K562 (cell line): ENCODE measurements around the gene GART. TPM values are rescaled to one million over a fixed set of nuclear protein-coding genes. Genes with fewer than 3 reads are reported as not detected.

Source experiments
- AFF1 ChIP-seq, 2 experiments: fragments of 450-650 bp; IDR thresholded peaks; 2 replicates each; pipeline ENCODE4 v1.6.1; 2018; ENCODE audit warnings: mild to moderate bottlenecking in 2 of 2, low read depth in 1 of 2; ENCODE audit not compliant: partially characterized antibody in 2 of 2
- CAMTA2 ChIP-seq: fragments of 250-450 bp; sonication (Bioruptor Pico); conservative IDR thresholded peaks from 2 replicates; pipeline ENCODE4 v1.5.1; 2022
- CBX2 ChIP-seq: fragments of 200-600 bp; sonication (generic); IDR thresholded peaks from one replicate; pipeline ENCODE4 v1.6.1; 2012; ENCODE audit warnings: mild to moderate bottlenecking, low read length, inconsistent platforms; ENCODE audit not compliant: insufficient read depth, poor library complexity, severe bottlenecking
- HNRNPH1 ChIP-seq: fragments of 200-400 bp; formaldehyde crosslinking; optimal IDR thresholded peaks from 2 replicates; pipeline ENCODE3; 2017; ENCODE audit warnings: low read depth, mild to moderate bottlenecking, low read length, moderate library complexity
- PHTF2 ChIP-seq: fragments of 250-450 bp; sonication (Bioruptor Pico); IDR thresholded peaks from 2 replicates; pipeline ENCODE4 v1.5.0; 2021; ENCODE audit warnings: mild to moderate bottlenecking
- PTTG1 ChIP-seq: fragments of 450-650 bp; IDR thresholded peaks from 2 replicates; pipeline ENCODE4 v1.6.1; 2016; ENCODE audit warnings: low read depth, mild to moderate bottlenecking, missing genetic modification characterization, missing compliant biosample characterization
- RBM39 ChIP-seq: fragments of 200-400 bp; formaldehyde crosslinking; optimal IDR thresholded peaks from 2 replicates; pipeline ENCODE3; 2018; ENCODE audit warnings: low read depth, low read length
- REST ChIP-seq, 2 experiments: fragments of 450-650 bp; formaldehyde crosslinking in 1 of 2; IDR thresholded peaks; 2 replicates each; pipeline versions ENCODE4 v1.4.0 to v1.6.1; 2014 to 2020; ENCODE audit warnings: mild to moderate bottlenecking in 2 of 2, borderline replicate concordance in 1 of 2, low read depth in 1 of 2
- TAL1 ChIP-seq: fragments of 450-650 bp; IDR thresholded peaks from 2 replicates; pipeline ENCODE4 v1.6.1; 2016; ENCODE audit warnings: mild to moderate bottlenecking
- TEAD2 ChIP-seq: fragments of 450-650 bp; IDR thresholded peaks from 2 replicates; pipeline ENCODE4 v1.6.1; 2016; ENCODE audit warnings: missing genetic modification characterization, control low read depth, missing compliant biosample characterization
- ZNF184 ChIP-seq: sonication (generic); formaldehyde crosslinking; IDR thresholded peaks from 2 replicates; pipeline ENCODE4 v1.5.0; 2020; ENCODE audit warnings: missing genetic modification reagents
- ZNF408 ChIP-seq: fragments of 250-450 bp; sonication (Bioruptor Pico); IDR thresholded peaks from 2 replicates; pipeline ENCODE4 v1.4.0; 2020; ENCODE audit warnings: low read depth, mild to moderate bottlenecking, moderate library complexity
- polyA plus RNA-seq, 8 experiments: library from polyadenylated mRNA; depleted of rRNA in 4 of 8; stranded (reverse) in 5 of 8; unstranded in 3 of 8; fragments of >200 nt; fragmentation: Nextera tagmentation in 2 of 8; fragmentation: Illumina TruSeq in 1 of 8; extraction: Ambion mirVana in 2 of 8; extraction: Trizol in 1 of 8; gene quantifications; 2 replicates each; pipeline versions ENCODE4 v1.2.1 to v1.2.3, GENCODE V29; 2011 to 2014; ENCODE audit warnings: inconsistent platforms in 1 of 8, missing spikeins in 1 of 8
- total RNA-seq, 7 experiments: library from RNA; depleted of rRNA in 6 of 7; stranded (reverse); fragments of >200 nt in 6 of 7; fragmentation: Illumina TruSeq in 2 of 7; extraction: Trizol in 2 of 7; gene quantifications; 2 replicates each; pipeline versions ENCODE4 v1.2.1 to v1.2.3, GENCODE V29; 2011 to 2021; ENCODE audit warnings: low replicate concordance in 1 of 7

The GART gene
- total and polyA plus RNA-seq, 9 of the 15 experiments (the other 6 are each of a cell fraction or from before 2014, with no cell fraction given) = 141 to 429 (median 349) TPM

- TF ChIP-seq AFF1 (IDR thresholded peaks at IDR 0.05; ENCODE audit: low read depth in 1 of 2, partially characterized antibody in 2 of 2) = no peak
- TF ChIP-seq TAL1 = no peak
- TF ChIP-seq TEAD2 (tag) = no peak
- TF ChIP-seq CAMTA2 (CRISPR knock-in tag) = no peak
- TF ChIP-seq PHTF2 (CRISPR knock-in tag) = no peak
- TF ChIP-seq HNRNPH1 = no peak
- TF ChIP-seq ZNF408 (CRISPR knock-in tag) = no peak
- TF ChIP-seq ZNF184 (CRISPR knock-in tag) = no peak
- TF ChIP-seq CBX2 = no peak
- no peak for TF ChIP-seq PTTG1 (tag)
- no peak for TF ChIP-seq RBM39
- TF ChIP-seq REST (IDR thresholded peaks at IDR 0.05; ENCODE audit: borderline replicate concordance) = no peak
- TF ChIP-seq REST (CRISPR knock-in tag; IDR thresholded peaks at IDR 0.05; ENCODE audit: low read depth) = no peak
These were observed 30.3 kb downstream of the GART start (continued) for GRCh38 chr21:33511639-33512038.
